ENCODE data around the gene REEP2.

Gene REEP2

GRCh38 chr5:138448481-138449398, 9.9 kb downstream of the REEP2 start:
- DNase-seq (ENCODE audit: low spot score): peak; percentile 72

- peak; percentile 98 for DNase-seq (ENCODE audit: low spot score)
Observed at GRCh38 chr5:138449501-138450239, 10.8 kb downstream of the REEP2 start.

DNA sequence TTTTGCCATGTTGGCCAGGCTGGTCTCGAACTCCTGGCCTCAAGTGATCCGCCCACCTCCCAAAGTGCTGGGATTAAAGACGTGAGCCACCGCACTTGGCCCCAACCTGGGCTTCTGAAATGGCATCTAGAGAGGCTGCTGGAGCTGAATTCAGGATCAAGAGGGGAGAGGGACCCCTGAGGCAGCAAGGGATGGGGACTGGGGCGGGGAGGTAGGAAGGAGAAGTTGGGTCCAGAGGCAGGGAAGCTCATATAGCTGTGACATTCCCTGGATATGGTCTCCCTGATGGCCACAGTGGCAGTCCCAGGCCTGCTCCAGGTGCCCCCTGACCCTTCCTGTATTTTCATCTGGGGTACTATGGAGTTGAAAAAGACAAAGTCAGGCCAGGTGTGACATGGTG, 12.1 kb downstream of the REEP2 start:
- no peak for DNase-seq (ENCODE audit: low spot score)

- no peak for DNase-seq (ENCODE audit: low spot score)
Observed at GRCh38 chr5:138452720-138453119, 13.9 kb downstream of the REEP2 start.

DNA sequence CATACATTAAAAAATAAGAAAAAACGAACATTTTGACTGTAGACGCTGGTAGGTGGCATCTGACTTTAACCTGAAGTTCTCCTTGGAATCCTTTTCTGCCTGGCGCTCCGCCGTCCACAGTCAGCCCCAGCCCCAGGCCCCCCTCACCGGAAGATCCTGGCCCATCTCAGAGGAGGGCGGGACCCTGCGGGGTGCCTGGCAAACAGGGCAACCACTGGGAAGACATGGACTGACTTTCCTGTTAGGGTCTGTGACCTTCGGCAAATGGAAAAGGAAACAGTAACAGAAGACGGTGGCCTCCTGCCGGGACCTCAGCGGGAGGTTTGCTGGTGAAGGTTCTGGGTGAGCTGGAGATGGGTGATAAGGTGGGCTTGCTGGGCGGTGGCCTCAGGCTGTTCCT, 14.7 kb downstream of the REEP2 start:
- DNase-seq (ENCODE audit: low spot score): no peak

- no peak for DNase-seq (ENCODE audit: low spot score)
Observed at GRCh38 chr5:138454121-138454520, 15.3 kb downstream of the REEP2 start.

DNA sequence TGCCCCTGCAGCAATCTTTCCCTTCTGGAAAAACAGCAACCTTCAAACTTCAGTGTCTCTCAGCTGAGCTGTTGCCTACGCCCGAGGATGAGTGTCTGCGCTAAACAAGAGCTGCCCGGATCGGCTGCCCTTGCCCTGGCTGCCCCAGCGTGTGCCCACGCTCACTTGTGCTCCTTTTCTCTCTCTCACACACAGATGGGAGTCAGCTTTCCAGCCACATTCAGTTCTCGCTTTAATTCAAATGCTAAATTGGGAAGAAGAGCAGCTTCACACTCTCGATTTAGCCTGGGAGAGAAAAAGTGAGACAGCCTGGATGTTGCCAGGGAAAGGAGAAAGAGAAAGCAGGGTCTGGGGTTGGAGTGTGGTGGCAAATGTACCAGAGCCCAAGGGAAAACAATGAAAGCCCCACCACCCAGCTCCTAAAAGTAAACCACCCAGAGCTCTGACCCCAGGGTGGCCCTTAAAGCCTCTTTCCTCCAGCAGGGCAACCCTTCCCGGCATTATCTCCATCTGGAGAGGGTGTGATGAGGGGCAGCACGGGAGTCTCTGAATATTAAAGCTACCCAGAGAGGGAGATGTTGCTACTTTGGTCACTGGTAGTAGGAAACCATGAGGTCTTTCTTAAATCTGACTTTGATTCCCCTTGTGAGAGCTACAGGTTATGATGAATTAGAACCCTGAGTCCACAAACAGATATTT, 16.5 kb downstream of the REEP2 start:
- DNase-seq (ENCODE audit: low spot score): no peak

- DNase-seq (ENCODE audit: low spot score): no peak
Observed at GRCh38 chr5:138457531-138458275, 18.8 kb downstream of the REEP2 start.

- DNase-seq (ENCODE audit: low spot score): no peak
Observed at GRCh38 chr5:138458384-138458783, 19.5 kb downstream of the REEP2 start.

GRCh38 chr5:138458856-138459255, 20.0 kb downstream of the REEP2 start:
- DNase-seq (ENCODE audit: low spot score): no peak

- DNase-seq (ENCODE audit: low spot score): no peak
Observed at GRCh38 chr5:138459311-138459933, 20.6 kb downstream of the REEP2 start.

DNA sequence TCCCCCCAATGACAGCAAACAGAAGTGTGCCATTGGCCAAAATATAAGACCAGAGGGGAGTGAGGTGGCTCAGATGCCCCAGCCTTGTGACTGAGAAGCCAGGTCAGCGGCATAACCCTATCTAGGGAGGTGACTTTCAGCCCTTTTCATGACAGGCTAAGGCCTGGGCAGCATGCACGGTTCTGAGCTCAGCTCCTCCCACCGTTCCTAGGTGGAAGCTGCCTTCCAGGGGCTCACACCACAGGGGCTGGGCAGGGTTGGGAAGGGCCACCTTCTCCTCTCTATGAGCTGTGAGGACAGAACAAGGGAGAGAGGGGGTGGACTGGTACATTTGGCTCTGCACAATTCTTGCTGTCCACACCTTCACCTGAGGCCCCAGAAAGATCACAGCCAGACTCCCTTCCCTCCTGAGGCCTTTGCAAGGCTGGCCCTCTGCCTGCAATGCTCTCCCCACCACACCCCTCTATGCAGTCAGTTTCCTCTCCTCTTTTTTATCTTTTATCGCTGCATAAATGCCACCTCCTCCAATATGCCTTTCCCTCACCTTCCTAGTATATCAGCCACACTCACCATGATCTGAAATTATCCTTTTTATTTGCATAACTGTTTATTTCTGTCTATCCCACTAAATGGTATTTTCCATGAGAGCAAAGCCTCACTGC, 21.3 kb downstream of the REEP2 start:
- DNase-seq (ENCODE audit: low spot score): no peak

- no peak for DNase-seq (ENCODE audit: low spot score)
Observed at GRCh38 chr5:138461343-138462125, 22.7 kb downstream of the REEP2 start.

DNA sequence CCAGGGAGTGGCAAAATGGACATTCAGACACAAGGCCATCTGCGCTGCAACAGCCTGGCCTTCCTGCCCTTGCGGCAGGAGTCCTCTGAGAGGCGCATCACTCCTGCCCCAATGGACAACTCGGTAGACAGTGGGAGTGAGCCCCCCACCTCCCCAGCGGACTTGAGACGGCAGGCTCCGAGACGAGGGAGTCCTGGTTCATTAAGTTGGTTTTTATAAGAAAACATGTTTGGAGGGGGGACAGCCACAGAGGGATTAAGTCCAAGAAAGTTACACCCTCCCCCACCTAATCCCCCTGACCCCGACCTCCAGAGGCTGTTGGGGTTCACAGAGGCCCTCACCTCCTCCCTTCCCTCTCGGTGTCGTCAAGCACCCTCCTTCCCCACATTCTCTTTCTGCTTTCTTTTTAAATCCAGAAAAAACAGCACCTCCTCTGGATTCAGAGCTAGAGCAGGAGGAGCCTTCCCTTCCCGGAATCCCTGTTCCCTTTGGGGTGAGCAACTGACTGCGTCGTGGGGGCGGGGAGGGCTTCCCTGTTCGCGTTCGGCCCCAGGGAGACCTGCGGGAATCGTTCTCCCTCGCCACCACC, 24.7 kb downstream of the REEP2 start:
- no peak for DNase-seq (ENCODE audit: low spot score)

DNA sequence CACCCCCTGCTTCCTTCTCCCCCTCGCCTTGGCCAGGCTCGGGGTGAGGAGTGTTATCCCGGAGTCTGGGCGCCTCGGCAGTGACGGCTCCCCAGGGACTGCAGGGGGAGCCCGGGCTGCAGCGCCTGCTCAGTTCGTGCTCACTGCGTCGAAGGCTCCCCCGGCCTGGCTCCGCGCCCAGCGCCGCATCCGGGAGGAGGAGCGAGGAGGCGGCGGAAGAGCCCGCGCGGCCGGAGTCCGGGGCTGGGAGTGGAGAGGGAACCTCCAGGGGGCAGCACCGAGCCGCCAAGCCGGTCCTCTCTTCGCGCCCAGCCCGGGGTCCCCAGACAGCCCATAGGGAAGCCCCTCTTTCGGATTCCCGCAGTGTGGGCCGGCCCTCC, 25.1 kb downstream of the REEP2 start:
- peak; percentile 94 for DNase-seq (ENCODE audit: low spot score)

GRCh38 chr5:138464388-138465260, 25.8 kb downstream of the REEP2 start:
- DNase-seq (ENCODE audit: low spot score): peak; percentile 86

GRCh38 chr5:138465261-138466124, 26.6 kb downstream of the REEP2 start, which contains the start of gene EGR1:
TSS of gene EGR1 (plus strand) at chr5:138465479. CDS start at chr5:138465762, 283 bp downstream.
- DNase-seq (ENCODE audit: low spot score): peak; percentile 84
